Measurements from ENCODE around the gene CCDC171. TPM values are rescaled to one million over a fixed set of nuclear protein-coding genes. Genes with fewer than 3 reads are reported as not detected.

Gene CCDC171
- polyA plus RNA-seq, 1 donor: 9.4 TPM

- no peak for DNase-seq
Measured at GRCh38 chr9:15882328-15882727, 329.5 kb downstream of the CCDC171 start.

GRCh38 chr9:15882883-15883282, 330.0 kb downstream of the CCDC171 start:
- DNase-seq: no peak

- no peak for DNase-seq
Measured at GRCh38 chr9:15885464-15885863, 332.6 kb downstream of the CCDC171 start.

GRCh38 chr9:15889555-15889954, 336.7 kb downstream of the CCDC171 start:
- no peak for DNase-seq

GRCh38 chr9:15901572-15901971, 348.7 kb downstream of the CCDC171 start:
- no peak for DNase-seq

- no peak for DNase-seq
Measured at GRCh38 chr9:15909297-15909696, 356.5 kb downstream of the CCDC171 start.

- DNase-seq: no peak
Measured at GRCh38 chr9:15915711-15916110, 362.9 kb downstream of the CCDC171 start.

- no peak for DNase-seq
Measured at GRCh38 chr9:15927161-15927560, 374.3 kb downstream of the CCDC171 start.

- DNase-seq: no peak
Measured at GRCh38 chr9:15935661-15936305, 382.9 kb downstream of the CCDC171 start.

- peak; percentile 85 for DNase-seq
Measured at GRCh38 chr9:15936306-15936921, 383.6 kb downstream of the CCDC171 start.

GRCh38 chr9:15942831-15943424, 390.1 kb downstream of the CCDC171 start:
- DNase-seq: no peak

GRCh38 chr9:15944341-15944740, 391.5 kb downstream of the CCDC171 start:
- no peak for DNase-seq

GRCh38 chr9:15959663-15960062, 406.8 kb downstream of the CCDC171 start:
- DNase-seq: no peak

GRCh38 chr9:15961217-15961616, 408.4 kb downstream of the CCDC171 start:
- DNase-seq: no peak

GRCh38 chr9:15965246-15965745, 412.5 kb downstream of the CCDC171 start:
- DNase-seq: no peak

GRCh38 chr9:15966471-15966870, 413.6 kb downstream of the CCDC171 start:
- no peak for DNase-seq

GRCh38 chr9:15967068-15967467, 414.2 kb downstream of the CCDC171 start:
- no peak for DNase-seq

- DNase-seq: no peak
Measured at GRCh38 chr9:15972760-15973159, 419.9 kb downstream of the CCDC171 start.

GRCh38 chr9:15975101-15975778, 422.4 kb downstream of the CCDC171 start:
- no peak for DNase-seq

GRCh38 chr9:15977438-15977837, 424.6 kb downstream of the CCDC171 start:
- DNase-seq: peak; percentile 35

- DNase-seq: no peak
Measured at GRCh38 chr9:15982182-15982581, 429.3 kb downstream of the CCDC171 start.

- no peak for DNase-seq
Measured at GRCh38 chr9:15999422-16000339, 446.8 kb downstream of the CCDC171 start.

Measured in left kidney (tissue), 2 donors.